H1 (cell line): Measurements from ENCODE around the gene NET1. TPM values are rescaled to one million over a fixed set of nuclear protein-coding genes. Genes with fewer than 3 reads are reported as not detected.

Experiments
- CTCF ChIA-PET: fragments of 300-600 bp; sonication (Branson Sonifier 250); formaldehyde crosslinking; loops from one replicate; lab custom pipeline; 2021; ENCODE audit not compliant: partially characterized antibody; lab: Charles Lee
- POLR2A ChIA-PET: fragments of 300-600 bp; sonication (Branson Sonifier 250); formaldehyde crosslinking; loops from one replicate; lab custom pipeline; 2021; ENCODE audit warnings: inconsistent platforms; ENCODE audit not compliant: partially characterized antibody; lab: Charles Lee
- DNase-seq, 2 experiments: peaks; one replicate each; pipeline versions ENCODE4 v3.0.0 to v3.0.0-alpha.2; 2010 to 2022; ENCODE audit warnings: low spot score in 2 of 2, low read depth in 1 of 2, mixed read lengths in 1 of 2
- FAIRE-seq: peaks from 2 replicates; lab custom pipeline; 2011; peaks lifted over from hg19 to GRCh38; lab: Jason Lieb, UNC
- H2AFZ ChIP-seq: 2 replicates; pipeline ENCODE4 v1.8.1; 2012; ENCODE audit warnings: low read length, inconsistent platforms
- H2AK5ac ChIP-seq: 2 replicates; pipeline ENCODE4 v1.6.1; 2013; ENCODE audit warnings: low read depth, low read length
- H2BK120ac ChIP-seq: replicated peaks from 2 replicates; pipeline ENCODE3; 2013; ENCODE audit warnings: low read depth, low read length, inconsistent platforms
- H2BK12ac ChIP-seq: 2 replicates; pipeline ENCODE4 v1.6.1; 2013; ENCODE audit warnings: low read depth, low read length
- H2BK15ac ChIP-seq: 2 replicates; pipeline ENCODE4 v1.6.1; 2013; ENCODE audit warnings: low read length
- H2BK20ac ChIP-seq: 2 replicates; pipeline ENCODE4 v1.6.1; 2013; ENCODE audit warnings: low read length
- H2BK5ac ChIP-seq: 2 replicates; pipeline ENCODE4 v1.6.1; 2013; ENCODE audit warnings: low read depth, low read length
- H3K14ac ChIP-seq: 2 replicates; pipeline ENCODE4 v1.6.1; 2013; ENCODE audit warnings: inconsistent platforms; ENCODE audit not compliant: insufficient read length
- H3K18ac ChIP-seq: 2 replicates; pipeline ENCODE4 v1.6.1; 2013; ENCODE audit warnings: low read length; ENCODE audit errors: extremely low read depth
- H3K23ac ChIP-seq: 2 replicates; pipeline ENCODE4 v1.6.1; 2013; ENCODE audit warnings: inconsistent platforms; ENCODE audit not compliant: insufficient read length
- H3K23me2 ChIP-seq: 2 replicates; pipeline ENCODE4 v1.6.1; 2013; ENCODE audit warnings: low read depth, low read length
- H3K27ac ChIP-seq: 2 replicates; pipeline ENCODE4 v1.6.1; 2011; ENCODE audit warnings: low read depth, low read length, inconsistent platforms
- H3K27me3 ChIP-seq, 4 experiments: replicated peaks in 1 of 4; 1 replicate in 1 of 4; 2 replicates in 3 of 4; pipeline versions ENCODE4 v1.6.1 to v1.8.1; 2011 to 2013; ENCODE audit warnings: low read length in 3 of 4, mild to moderate bottlenecking in 3 of 4, inconsistent platforms in 2 of 4, mixed read lengths in 2 of 4, moderate library complexity in 1 of 4; ENCODE audit not compliant: control insufficient read depth in 3 of 4, insufficient read depth in 3 of 4; ENCODE audit errors: extremely low read depth in 1 of 4
- H3K36me3 ChIP-seq, 4 experiments: 2 replicates each; pipeline versions ENCODE4 v1.6.1 to v1.8.1; 2011 to 2013; ENCODE audit warnings: mild to moderate bottlenecking in 4 of 4, low read length in 3 of 4, moderate library complexity in 2 of 4, control low read depth in 1 of 4, inconsistent platforms in 1 of 4; ENCODE audit not compliant: insufficient read depth in 4 of 4, control insufficient read depth in 2 of 4
- H3K4ac ChIP-seq: replicated peaks from 2 replicates; pipeline ENCODE3; 2013; ENCODE audit warnings: low read length, low read depth, mixed read lengths, inconsistent platforms; ENCODE audit not compliant: insufficient read length
- H3K4me1 ChIP-seq, 4 experiments: replicated peaks in 1 of 4; 1 replicate in 1 of 4; 2 replicates in 3 of 4; pipeline versions ENCODE4 v1.6.1 to v1.8.1; 2011 to 2013; ENCODE audit warnings: low read length in 3 of 4, inconsistent platforms in 2 of 4, mixed read lengths in 1 of 4; ENCODE audit not compliant: insufficient read depth in 4 of 4, control insufficient read depth in 3 of 4
- H3K4me2 ChIP-seq, 2 experiments: 2 replicates each; pipeline versions ENCODE4 v1.6.1 to v1.8.1; 2011 to 2013; ENCODE audit warnings: low read depth in 2 of 2, low read length in 2 of 2, control low read depth in 1 of 2, inconsistent platforms in 1 of 2, mild to moderate bottlenecking in 1 of 2; ENCODE audit not compliant: insufficient read depth in 1 of 2
- H3K4me3 ChIP-seq, 4 experiments: fragments of 200-600, 300-600 bp in 1 of 4; sonication (generic), shearing (Covaris generic), sonication (Bioruptor Twin) in 1 of 4; 2 replicates each; pipeline versions ENCODE4 v1.5.1 to v1.8.1; 2011 to 2016; ENCODE audit warnings: low read length in 4 of 4, low read depth in 3 of 4, control low read depth in 2 of 4, inconsistent platforms in 2 of 4, mild to moderate bottlenecking in 2 of 4, mixed read lengths in 1 of 4, moderate library complexity in 1 of 4; ENCODE audit not compliant: insufficient read depth in 2 of 4; ENCODE audit errors: extremely low read depth in 1 of 4
- H3K56ac ChIP-seq: replicated peaks from 2 replicates; pipeline ENCODE3; 2013; ENCODE audit warnings: low read depth, mild to moderate bottlenecking, mixed read lengths, low read length, inconsistent platforms; ENCODE audit not compliant: insufficient read length
- H3K79me1 ChIP-seq: 2 replicates; pipeline ENCODE4 v1.6.1; 2013; ENCODE audit warnings: low read depth, low read length, control low read depth
- H3K79me2 ChIP-seq, 2 experiments: 2 replicates each; pipeline versions ENCODE4 v1.6.1 to v1.8.1; 2012 to 2013; ENCODE audit warnings: low read length in 2 of 2, mild to moderate bottlenecking in 2 of 2, inconsistent platforms in 1 of 2; ENCODE audit not compliant: insufficient read depth in 2 of 2, control insufficient read depth in 1 of 2
- H3K9ac ChIP-seq, 4 experiments: replicated peaks in 1 of 4; 1 replicate in 1 of 4; 2 replicates in 3 of 4; pipeline versions ENCODE4 v1.6.1 to v1.8.1; 2011 to 2013; ENCODE audit warnings: low read depth in 3 of 4, low read length in 3 of 4, control low read depth in 2 of 4, mild to moderate bottlenecking in 2 of 4, moderate library complexity in 2 of 4, inconsistent platforms in 1 of 4; ENCODE audit errors: extremely low read depth in 1 of 4
- H3K9me3 ChIP-seq, 2 experiments: 2 replicates each; pipeline versions ENCODE4 v1.6.1 to v1.8.1; 2012 to 2013; ENCODE audit warnings: mild to moderate bottlenecking in 2 of 2, moderate library complexity in 2 of 2, control low read depth in 1 of 2, inconsistent platforms in 1 of 2, low read depth in 1 of 2, low read length in 1 of 2, mixed read lengths in 1 of 2; ENCODE audit not compliant: insufficient read depth in 2 of 2
- H4K20me1 ChIP-seq, 2 experiments: replicated peaks in 1 of 2; 2 replicates each; pipeline versions ENCODE3 to v1.8.1; 2011 to 2013; ENCODE audit warnings: inconsistent platforms in 2 of 2, low read length in 2 of 2, mild to moderate bottlenecking in 1 of 2; ENCODE audit not compliant: insufficient read depth in 2 of 2, control insufficient read depth in 1 of 2
- H4K5ac ChIP-seq: 2 replicates; pipeline ENCODE4 v1.6.1; 2013; ENCODE audit warnings: low read length, low read depth, mixed read lengths, inconsistent platforms; ENCODE audit not compliant: insufficient read length
- H4K8ac ChIP-seq: 2 replicates; pipeline ENCODE4 v1.8.0; 2013; ENCODE audit warnings: mild to moderate bottlenecking, moderate library complexity, low read length, inconsistent platforms; ENCODE audit not compliant: insufficient read depth; ENCODE audit errors: extremely low read depth
- H4K91ac ChIP-seq: replicated peaks from 2 replicates; pipeline ENCODE3; 2013; ENCODE audit warnings: low read length, mixed read lengths, inconsistent platforms; ENCODE audit not compliant: insufficient read length
- GTF2F1 ChIP-seq: IDR thresholded peaks from 2 replicates; pipeline ENCODE4 v1.6.1; 2012; ENCODE audit warnings: low read depth, low read length, improper control_type of control experiment, borderline replicate concordance
- KDM1A ChIP-seq: fragments of 200-600, 300-600 bp; sonication (generic); IDR thresholded peaks from 2 replicates; pipeline ENCODE4 v1.7.1; 2016; ENCODE audit warnings: mild to moderate bottlenecking, low read length, borderline replicate concordance
- POU5F1 ChIP-seq: IDR thresholded peaks from 2 replicates; pipeline ENCODE4 v1.6.1; 2011; ENCODE audit warnings: low read depth, mild to moderate bottlenecking, low read length, moderate library complexity
- SIN3A ChIP-seq, 2 experiments: IDR thresholded peaks in 1 of 2; conservative IDR thresholded peaks in 1 of 2; 2 replicates each; pipeline ENCODE4 v1.6.1; 2011 to 2012; ENCODE audit warnings: low read length in 2 of 2, improper control_type of control experiment in 1 of 2, low read depth in 1 of 2, mild to moderate bottlenecking in 1 of 2
- SIRT6 ChIP-seq: IDR thresholded peaks from one replicate; pipeline ENCODE4 v1.7.1; 2012; ENCODE audit warnings: low read length, inconsistent platforms
- TAF7 ChIP-seq: optimal IDR thresholded peaks from 2 replicates; pipeline ENCODE3; 2011; ENCODE audit warnings: low read depth, mild to moderate bottlenecking, inconsistent platforms, low read length, moderate library complexity, borderline replicate concordance
- TBP ChIP-seq: IDR thresholded peaks from 2 replicates; pipeline ENCODE4 v1.6.1; 2011; ENCODE audit warnings: low read depth, low read length, improper control_type of control experiment
- TEAD4 ChIP-seq: IDR thresholded peaks from 2 replicates; pipeline ENCODE4 v1.6.1; 2012; ENCODE audit warnings: low read depth, low read length, inconsistent platforms, mixed read lengths
- ZNF274 ChIP-seq: IDR thresholded peaks from 2 replicates; pipeline ENCODE4 v1.7.0; 2012; ENCODE audit warnings: low read length, borderline replicate concordance; ENCODE audit errors: extremely low read depth
- WGBS, 2 experiments: shearing (Covaris generic) in 1 of 2; methylation state at CpG; one replicate each; pipeline versions ENCODE4 v1.1.6 to v1.1.7; 2013 to 2015; ENCODE audit warnings: low lambda C conversion rate in 2 of 2, mixed read lengths in 2 of 2, inconsistent platforms in 1 of 2, low coverage in 1 of 2, missing lambda C conversion rate in 1 of 2; ENCODE audit not compliant: insufficient replicate concordance in 2 of 2, insufficient coverage in 1 of 2, insufficient read length in 1 of 2; ENCODE audit errors: extremely low coverage in 1 of 2, missing lambda C conversion rate in 1 of 2; 5-methylcytosine and 5-hydroxymethylcytosine counted together
- polyA plus RNA-seq, 7 experiments: library from polyadenylated mRNA; depleted of rRNA in 3 of 7; stranded (reverse) in 5 of 7; unstranded in 2 of 7; fragments of >200 nt in 5 of 7; fragments of 200-250 nt in 2 of 7; gene quantifications; 1 replicate in 5 of 7; 2 replicates in 1 of 7; 4 replicates in 1 of 7; pipeline versions ENCODE4 v1.2.1 to v1.2.3, GENCODE V29; 2011 to 2013; ENCODE audit warnings: missing spikeins in 2 of 7, mixed read lengths in 2 of 7
- total RNA-seq: library from RNA; stranded (reverse); fragmentation: NEBNext Ultra II Directional; extraction: Animal tissue kit (Norgen Biotek cat#: 25700); gene quantifications from 2 replicates; pipeline ENCODE4 v1.2.1, GENCODE V29; 2021
- TF ChIP-seq, protein P1 (sequence below), 3 experiments: IDR thresholded peaks; 1 replicate in 2 of 3; 2 replicates in 1 of 3; pipeline versions ENCODE4 v1.5.1 to v1.6.1; 2011; ENCODE audit warnings: low read length in 3 of 3, mild to moderate bottlenecking in 3 of 3, inconsistent platforms in 2 of 3, low read depth in 1 of 3, moderate library complexity in 1 of 3; ENCODE audit not compliant: insufficient read depth in 1 of 3; ENCODE audit errors: control extremely low read depth in 1 of 3

NET1 gene
- total and polyA plus RNA-seq, 2 of the 8 experiments (the other 6 are each of a cell fraction or from before 2014, with no cell fraction given) = 21.5 to 117 TPM

DNA sequence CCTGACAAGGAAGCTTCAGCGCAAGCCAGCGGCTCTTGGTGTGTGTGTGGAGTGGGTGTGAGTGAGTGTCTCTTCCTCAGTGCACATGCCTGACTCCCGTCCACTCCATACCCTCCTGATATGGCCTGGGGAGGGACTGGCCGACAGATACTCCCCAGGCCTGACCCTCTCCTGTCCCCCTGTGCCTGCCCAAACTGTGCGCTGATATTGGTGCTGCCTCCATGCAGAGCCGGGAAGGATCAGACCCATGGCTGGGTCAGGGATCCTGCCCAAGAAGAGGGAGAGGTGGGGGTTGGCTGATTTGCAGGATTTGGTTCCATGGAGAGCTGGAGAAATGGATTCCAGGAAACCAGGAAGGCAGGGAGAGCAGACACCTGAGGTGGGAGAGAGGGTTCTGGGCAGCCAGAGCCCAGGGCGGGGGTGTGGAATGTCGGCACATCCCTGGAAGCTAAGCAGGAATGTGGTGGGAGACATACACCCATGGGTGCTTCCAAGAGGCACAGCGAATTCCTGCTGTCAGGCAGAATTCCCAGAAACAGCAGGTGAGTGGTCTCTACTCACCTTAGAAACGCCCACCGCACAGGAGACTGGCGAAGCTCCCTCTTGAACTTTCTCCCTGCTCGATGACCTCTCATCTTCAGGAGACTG lies 80.7 kb downstream of the NET1 start:
- H2BK12ac ChIP-seq = peak overlapping the region; percentile 89; the same call in 1 of the 2 replicates
- peak overlapping the region; percentile 83; the same call in 1 of the 2 replicates for H2AK5ac ChIP-seq
- H3K4me1 ChIP-seq = peaks cover 0 to 9% (median 3%) of the 10 kb centered on the region in 4 experiments; a peak in 5 of 7 replicates
- FAIRE-seq = no peak
- no peak overlapping the region for H3K4me2 ChIP-seq
- no peak overlapping the region for H3K56ac ChIP-seq
- H2BK15ac ChIP-seq = no peak overlapping the region
- H4K91ac ChIP-seq = peak overlapping the region; percentile 3
- no peaks in the 10 kb centered on the region for H3K79me2 ChIP-seq
- H4K5ac ChIP-seq = no peak overlapping the region
- H3K4ac ChIP-seq = no peak overlapping the region
- no peak overlapping the region for H2BK120ac ChIP-seq
- no peak overlapping the region for H3K4me3 ChIP-seq
- WGBS, 2 experiments = 95% methylated on average over 13 of the region's 13 CpGs; no CpG with 5 or more reads in 1 of the 2 experiments
- H2AFZ ChIP-seq = no peak overlapping the region
- no peak overlapping the region; the same call in 1 of the 2 replicates for H2BK20ac ChIP-seq
- no peak for DNase-seq
- no peaks in the 10 kb centered on the region for H3K27me3 ChIP-seq
- ChIA-PET CTCF (interaction anchor here (0.6 to 1.4 kb wide), 4 partner anchors 9 to 137 kb away, joined by 3 to 6 read pairs (median 3); no protein-coding TSS in a partner anchor), POLR2A (interaction anchor here (0.9 kb wide), 2 partner anchors 30 to 47 kb away, joined by 3 read pairs; no protein-coding TSS in a partner anchor)
- H3K23me2 ChIP-seq = peaks cover 10% of the 10 kb centered on the region; the same call in 1 of the 2 replicates
- H3K9ac ChIP-seq = no peak overlapping the region
- H3K23ac ChIP-seq = no peak overlapping the region
- H4K20me1 ChIP-seq = peaks cover 0 to 3% of the 10 kb centered on the region in 2 experiments
- H3K18ac ChIP-seq = no peak overlapping the region
- no peak overlapping the region for H2BK5ac ChIP-seq
- H3K9me3 ChIP-seq = peaks cover 6 to 7% of the 10 kb centered on the region in 2 experiments; a peak in 2 of 4 replicates
- no peak overlapping the region for H3K14ac ChIP-seq
- H3K36me3 ChIP-seq = no peaks in the 10 kb centered on the region
- H3K27ac ChIP-seq = no peak overlapping the region
- no peak overlapping the region; the same call in 1 of the 2 replicates for H4K8ac ChIP-seq
- H3K79me1 ChIP-seq = no peaks in the 10 kb centered on the region
- TF ChIP-seq ZNF274 = no peak
- no peak for TF ChIP-seq TBP
- no peak for TF ChIP-seq SIN3A (conservative IDR thresholded peaks at IDR 0.05 in 1 of 2, IDR thresholded peaks at IDR 0.05 in 1 of 2; ENCODE audit: low read depth in 1 of 2, low read length in 2 of 2)
- no peak for TF ChIP-seq TAF7
- TF ChIP-seq, protein P1, sequence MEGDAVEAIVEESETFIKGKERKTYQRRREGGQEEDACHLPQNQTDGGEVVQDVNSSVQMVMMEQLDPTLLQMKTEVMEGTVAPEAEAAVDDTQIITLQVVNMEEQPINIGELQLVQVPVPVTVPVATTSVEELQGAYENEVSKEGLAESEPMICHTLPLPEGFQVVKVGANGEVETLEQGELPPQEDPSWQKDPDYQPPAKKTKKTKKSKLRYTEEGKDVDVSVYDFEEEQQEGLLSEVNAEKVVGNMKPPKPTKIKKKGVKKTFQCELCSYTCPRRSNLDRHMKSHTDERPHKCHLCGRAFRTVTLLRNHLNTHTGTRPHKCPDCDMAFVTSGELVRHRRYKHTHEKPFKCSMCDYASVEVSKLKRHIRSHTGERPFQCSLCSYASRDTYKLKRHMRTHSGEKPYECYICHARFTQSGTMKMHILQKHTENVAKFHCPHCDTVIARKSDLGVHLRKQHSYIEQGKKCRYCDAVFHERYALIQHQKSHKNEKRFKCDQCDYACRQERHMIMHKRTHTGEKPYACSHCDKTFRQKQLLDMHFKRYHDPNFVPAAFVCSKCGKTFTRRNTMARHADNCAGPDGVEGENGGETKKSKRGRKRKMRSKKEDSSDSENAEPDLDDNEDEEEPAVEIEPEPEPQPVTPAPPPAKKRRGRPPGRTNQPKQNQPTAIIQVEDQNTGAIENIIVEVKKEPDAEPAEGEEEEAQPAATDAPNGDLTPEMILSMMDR (IDR thresholded peaks at IDR 0.05; ENCODE audit: control extremely low read depth in 1 of 3, insufficient read depth in 1 of 3, low read depth in 1 of 3, low read length in 3 of 3) = no peak
- no peak for TF ChIP-seq POU5F1
- no peak for TF ChIP-seq SIRT6
- no peak for TF ChIP-seq GTF2F1
- TF ChIP-seq TEAD4 = no peak
- no peak for TF ChIP-seq KDM1A
